Activated CD4-positive, CD25-positive, alpha-beta regulatory T cell treated with anti-CD3 and anti-CD28 coated beads, Interleukin-2, amount 50 U/mL, for 72 hours (primary cell): ENCODE measurements around the gene LGALS3BP.
"Not testable (repeated sequence)": the region's sequence is repeated elsewhere in the genome, so short reads cannot be mapped to it uniquely, and the experiment has no call there.

Experiments
- DNase-seq: peaks from one replicate; pipeline ENCODE4 v3.0.0; 2021

Gene LGALS3BP

DNA sequence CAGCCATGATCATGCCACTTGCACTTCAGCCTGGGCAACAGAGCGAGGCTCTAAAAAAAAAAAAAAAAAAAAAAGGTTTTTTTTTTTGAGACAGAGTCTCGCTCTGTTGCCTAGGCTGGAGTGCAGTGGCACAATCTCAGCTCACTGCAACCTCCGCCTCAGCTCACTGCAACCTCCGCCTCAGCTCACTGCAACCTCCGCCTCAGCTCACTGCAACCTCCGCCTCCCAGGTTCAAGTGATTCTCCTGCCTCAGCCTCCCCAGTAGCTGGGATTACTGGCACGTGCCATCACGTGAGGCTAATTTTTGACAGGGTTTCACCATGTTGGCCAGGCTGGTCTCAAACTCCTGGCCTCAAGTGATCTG, 16.8 kb downstream of the LGALS3BP start:
- not testable (repeated sequence) for DNase-seq

DNA sequence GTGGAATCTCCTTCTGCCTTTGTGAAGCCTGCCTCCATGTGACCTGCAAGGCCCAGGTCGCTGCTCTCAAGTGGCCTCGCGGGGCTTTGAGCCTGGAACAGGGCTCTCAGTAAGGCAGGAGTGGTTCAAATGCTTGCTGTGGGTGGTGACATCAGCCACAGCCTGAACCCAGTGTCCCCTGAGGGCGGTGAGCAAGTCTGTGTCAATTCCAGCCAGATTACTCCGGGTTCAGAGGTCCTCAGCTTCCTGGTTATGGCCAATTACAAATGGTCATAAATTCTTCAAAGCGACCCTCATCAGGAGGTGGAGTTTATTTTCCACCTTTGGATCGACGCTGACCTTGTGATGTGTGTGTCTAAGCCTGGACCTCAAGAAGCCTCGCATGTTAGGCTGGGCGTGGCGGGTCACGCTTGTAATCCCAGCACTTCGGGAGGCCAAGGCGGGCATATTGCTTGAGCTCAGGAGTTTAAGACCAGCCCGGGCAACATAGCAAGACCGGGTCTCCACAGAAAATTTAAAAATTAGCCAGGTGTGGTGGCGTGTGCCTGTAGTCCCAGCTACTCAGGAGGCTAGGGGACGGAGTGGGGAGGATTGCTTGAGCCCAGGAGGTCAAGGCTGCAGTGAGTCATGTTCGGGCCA, 17.3 kb downstream of the LGALS3BP start:
- DNase-seq, result no peak

DNA sequence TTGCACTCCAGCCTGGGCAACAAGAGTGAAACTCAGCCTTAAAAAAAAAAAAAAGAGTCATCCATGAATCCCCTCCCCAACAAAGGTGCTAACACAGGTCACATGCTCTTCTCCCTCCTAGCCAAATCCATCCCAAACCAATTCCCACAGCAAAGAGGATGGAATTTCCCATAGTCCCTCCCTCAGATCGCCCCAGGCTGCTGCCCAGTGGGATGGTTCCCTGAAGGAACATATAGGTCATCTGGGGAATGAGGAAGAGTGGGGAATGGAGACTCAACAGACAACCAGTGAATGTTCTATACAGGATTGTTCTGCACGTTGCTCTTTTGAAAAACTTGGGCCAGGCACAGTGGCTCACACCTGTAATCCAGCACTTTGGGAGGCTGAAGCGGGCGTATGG, 18.2 kb downstream of the LGALS3BP start:
- no peak for DNase-seq

DNA sequence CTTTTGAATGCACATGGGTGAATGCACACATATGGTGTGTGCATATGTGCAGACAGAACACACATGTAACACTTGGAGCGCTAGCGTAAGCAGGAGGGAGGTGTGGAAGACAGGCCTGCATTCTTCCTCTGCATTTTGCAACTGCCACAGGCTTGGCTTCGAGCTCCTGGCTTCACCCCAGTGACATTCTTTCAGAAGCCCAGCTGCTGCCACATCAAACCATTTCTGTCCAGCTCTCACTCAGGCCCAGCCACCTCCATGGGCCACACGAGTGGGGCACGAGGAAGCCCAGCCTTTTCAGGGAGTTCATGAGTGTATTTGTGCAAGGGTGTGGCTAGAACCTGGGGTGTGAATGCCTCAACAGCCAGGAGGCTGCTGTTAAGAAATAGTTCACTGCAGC, 18.8 kb downstream of the LGALS3BP start:
- DNase-seq, result no peak

DNA sequence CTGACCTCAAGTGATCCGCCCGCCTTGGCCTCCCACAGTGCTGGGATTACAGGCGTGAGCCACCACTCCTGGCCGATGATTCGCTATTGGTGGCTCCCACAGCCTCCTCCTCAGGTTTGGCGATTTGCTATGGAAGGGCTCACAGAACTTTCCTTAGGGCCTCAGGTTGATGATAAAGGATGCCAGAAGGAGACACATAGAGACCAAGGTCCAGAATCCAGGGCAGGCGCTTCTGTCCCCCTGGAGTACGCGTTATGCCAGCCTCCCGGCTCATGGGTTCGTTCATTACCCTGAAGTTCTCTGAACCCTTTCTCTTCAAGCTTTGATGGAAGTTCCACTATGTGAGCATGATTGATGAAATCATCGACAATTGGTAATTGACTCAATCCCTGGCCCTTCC, 19.9 kb downstream of the LGALS3BP start:
- no peak for DNase-seq

DNA sequence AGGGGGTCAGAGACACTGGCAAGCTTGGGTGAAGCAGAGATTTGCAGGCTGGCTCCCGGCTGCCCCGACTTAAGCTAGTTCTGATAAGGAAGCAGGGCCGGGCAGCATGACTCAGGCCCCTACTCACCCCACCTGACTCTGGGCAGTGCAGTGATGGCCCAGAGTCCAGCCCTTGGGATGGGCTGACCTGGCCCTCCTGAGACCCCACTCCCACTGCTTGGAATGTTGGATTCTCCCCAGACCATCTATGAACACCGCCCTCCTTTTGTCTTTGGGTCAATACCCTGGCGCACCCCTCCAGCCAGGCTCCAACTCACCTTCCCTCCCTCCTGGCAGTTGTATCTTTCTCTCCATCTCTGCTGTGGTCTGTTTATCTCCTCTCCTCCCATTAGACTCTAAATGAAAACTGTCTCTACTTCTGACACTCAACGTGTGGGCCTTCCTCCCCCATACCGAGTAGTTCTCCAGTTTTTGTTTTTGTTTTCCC, 21.0 kb downstream of the LGALS3BP start:
- no peak for DNase-seq

DNA sequence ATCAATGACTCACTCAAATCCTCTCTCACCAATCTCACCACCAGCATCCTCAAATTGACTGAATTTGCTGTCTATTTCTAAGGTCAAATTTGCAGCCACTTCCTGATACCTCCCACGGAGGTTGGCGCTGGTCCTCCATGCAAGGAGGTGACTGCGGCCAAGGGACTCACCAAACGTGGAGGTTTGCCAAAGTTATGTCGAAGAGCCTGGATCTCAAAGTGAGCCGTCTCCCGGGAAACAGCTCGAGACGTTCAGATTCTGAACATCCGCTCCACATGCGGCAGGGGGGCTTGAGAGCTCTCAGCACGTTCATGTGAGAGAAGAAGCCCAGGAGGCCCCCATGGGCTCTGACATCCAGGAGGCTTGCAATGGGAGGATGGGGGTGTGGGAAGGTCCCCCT, 22.6 kb downstream of the LGALS3BP start:
- DNase-seq, result no peak

DNA sequence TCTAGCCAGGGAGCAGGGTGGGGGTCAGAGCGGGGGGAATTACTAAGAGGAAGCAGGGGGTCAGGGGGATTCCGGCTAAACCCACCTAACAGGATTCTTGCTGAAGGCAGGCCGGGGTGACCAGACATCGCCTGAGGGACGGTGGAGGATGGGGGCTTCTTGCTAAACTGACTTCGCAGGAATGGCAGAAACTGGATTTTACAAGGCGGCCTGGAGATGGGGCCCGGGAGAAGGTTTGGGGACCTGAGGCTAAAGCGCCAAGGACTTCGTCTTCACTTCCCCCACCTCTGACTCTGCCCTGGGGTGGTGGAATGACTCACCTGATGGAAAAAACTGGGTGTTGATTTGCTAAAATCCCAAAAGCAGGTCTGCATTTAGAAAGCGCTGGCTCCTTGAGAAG, 23.5 kb downstream of the LGALS3BP start:
- no peak for DNase-seq

DNA sequence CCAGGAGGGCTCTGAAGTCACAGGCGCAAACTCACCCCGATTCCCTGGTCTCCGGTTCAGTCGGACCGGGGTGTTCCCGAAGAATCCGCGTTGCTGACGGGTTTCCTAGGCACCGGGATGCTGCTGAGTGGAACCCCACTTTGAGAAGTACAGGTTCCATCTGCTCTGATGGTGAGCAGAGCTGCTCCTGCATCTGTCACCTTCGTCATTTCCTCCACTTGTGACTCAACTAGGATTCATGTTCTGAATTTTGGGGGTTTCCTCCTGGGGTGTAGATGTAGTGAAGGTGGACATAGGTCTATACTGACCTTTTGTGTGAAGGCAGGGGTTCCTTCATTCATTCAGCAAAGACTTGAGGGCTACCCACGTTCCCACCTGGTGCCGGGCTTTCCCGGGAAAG, 25.0 kb downstream of the LGALS3BP start:
- no peak for DNase-seq

DNA sequence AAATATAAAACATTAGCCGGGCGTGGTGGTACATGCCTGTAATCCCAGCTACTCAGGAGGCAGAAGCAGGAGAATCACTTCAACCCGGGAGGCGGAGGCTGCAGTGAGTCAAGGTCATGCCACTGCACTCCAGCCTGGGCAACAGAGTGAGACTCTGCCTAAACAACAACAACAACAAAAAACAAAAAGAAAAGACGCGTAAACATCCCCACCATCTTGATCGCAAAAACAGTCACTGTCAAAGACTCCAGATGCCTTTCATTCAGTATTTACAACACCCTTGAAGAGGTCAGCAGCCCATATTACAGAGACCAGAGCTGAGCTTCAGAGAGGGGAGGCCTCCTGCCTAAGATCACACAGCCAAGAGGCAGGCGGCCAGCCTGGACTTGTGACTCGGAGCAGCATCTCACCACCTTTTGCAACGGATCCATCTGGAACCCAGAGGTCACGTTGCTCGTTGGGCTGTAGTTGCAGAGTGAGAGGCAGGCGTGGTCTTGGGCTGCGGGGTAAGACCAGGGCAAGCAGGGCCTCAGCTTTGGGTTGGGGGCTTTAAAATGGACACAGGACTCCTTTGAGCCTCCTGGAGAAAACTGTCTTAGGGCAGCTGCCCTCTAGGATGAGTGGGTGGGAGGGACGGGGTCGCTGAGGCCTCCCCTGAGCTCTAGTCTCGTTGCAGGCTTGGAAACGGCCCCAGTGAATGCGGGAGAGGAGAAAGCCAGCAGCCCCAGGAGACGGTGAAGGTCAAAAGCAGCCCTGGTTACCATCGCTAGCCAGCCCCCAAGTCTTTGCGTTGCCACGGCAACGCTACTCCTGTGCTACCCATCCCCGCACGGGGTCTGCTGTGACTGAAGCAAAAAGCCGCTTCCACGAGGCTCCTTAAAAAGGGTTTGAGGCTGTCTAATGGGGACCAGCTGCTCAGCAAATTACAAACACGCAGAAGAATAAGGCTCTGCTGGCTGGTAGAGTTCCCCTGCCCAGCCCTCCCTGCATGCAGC, 26.1 kb downstream of the LGALS3BP start:
- DNase-seq, result no peak

DNA sequence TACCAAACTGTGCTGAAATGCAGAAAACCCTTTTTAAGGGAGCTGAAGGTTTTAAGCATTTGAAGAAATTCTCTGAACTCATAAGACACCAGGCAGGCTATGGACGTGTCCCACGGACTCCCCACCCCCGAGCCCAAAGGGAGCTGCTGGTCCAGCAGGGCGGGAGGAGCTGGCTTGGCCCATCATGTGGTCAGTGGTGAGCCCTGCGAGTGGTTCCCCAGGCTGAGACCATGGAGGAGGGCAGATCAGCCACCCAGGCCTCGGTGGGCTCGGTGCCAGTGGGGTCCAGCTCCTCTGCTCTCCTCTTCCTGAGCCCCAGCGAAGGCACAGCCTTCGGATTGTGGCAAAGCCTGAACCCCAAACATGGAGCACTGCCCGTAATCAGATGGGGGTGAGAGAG, 27.0 kb downstream of the LGALS3BP start:
- no peak for DNase-seq

DNA sequence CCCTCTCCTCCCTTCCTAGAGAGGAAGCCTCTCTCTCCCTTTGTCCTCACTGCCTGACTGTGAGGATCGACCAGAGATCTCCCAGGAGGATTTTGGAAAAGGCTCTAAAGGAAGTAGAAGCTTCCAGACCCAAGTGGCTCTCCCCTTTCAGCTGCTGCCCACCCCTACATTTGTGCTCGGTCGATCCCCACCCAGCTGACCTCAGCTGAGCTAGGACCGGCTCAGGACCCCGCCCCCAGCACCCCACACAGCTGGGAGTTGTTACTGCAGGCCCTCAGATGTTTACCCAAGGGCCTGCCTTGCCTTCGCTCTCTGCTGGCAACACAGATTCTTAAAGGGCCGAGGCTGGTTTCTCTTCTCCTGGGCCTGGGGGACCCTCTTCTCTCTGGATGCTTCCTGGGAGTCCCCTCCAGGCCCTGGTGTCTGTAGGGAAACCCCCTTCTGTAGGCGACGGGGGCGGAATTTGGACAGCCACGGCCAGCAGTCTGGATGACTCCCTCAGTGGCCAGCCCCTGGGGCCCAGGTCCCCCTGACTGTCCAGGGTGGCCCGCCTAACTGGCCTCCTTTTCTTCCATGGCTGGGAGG, 27.7 kb downstream of the LGALS3BP start:
- DNase-seq, result no peak

DNA sequence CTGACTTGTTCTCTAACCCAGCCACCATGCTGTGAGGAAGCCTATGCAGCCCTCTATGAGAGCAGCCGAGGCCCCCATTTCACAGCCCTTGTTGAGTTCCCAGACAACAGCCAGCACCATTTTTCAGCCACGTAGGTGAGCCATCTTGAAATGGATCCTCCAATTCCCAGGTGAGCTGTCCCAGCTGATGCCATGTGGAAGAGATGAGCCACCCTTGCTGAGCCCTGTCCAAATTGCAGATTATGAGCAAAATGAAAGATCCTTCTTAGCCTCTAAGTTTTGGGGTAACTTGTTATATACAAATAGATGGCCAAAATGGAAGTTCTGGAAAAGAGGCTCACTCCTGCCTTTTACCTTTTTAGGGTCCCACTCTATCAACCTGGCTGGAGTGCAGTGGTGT, 28.9 kb downstream of the LGALS3BP start:
- no peak for DNase-seq

DNA sequence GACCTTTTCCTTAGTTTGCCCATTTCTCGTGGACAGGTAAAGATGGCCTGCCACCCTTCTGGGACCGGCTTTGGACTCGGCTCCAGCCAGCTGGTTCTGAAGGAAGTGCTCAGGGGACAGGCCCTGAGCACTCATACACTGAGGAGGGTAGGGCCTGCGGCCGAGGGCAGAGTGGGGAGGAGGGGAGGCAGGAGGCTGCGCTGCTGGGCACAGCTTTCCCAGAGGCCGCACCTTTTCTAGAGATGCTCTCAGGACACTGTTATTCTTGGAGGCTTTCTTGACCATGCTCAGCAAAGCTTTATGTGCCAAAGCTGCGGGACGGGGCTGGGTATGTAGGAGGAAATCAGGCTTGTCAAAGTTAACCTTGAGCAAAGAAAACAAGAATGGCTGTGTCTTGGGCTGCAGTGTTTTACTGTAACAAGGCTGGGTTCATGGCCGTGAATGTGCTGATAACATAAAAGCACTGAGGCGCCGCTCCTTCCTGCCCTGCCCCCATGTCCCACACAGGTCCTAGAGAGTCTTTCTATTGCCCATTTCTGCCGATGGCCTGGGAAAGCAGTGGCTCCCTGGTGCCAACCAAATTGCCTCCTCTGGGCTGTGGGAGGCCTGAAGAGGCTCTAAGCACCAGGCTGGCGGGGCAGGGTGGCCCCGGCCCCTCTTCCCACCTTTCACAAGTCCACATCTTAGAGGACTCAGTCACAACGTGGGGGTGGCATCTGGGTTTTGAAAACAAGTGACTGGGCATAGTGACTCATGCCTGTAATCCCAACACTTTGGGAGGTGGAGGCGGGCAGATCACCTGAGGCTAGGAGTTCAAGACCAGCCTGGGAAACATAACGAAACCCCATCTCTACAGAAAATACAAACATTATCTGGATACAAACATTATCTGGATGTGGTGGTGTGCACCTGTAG, 32.2 kb downstream of the LGALS3BP start:
- DNase-seq, result no peak

DNA sequence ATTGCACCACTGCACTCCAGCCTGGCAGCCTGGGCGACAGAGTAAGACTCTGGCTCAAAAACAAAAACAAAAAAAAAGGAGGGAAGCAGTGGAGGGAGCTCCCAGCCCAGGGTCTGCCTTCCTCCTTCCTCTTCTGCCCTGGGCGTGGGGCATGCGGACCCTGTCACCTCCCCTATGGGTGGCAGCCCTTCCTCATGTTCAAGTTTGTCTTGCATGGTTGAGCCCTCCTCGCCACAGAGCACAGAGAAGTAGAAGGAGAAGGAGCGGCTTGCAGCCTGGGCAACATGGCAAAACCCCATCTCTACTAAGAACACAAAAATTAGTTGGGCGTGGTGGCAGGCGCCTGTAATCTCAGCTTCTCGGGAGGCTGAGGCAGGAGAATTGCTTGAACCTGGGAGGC, 33.1 kb downstream of the LGALS3BP start:
- no peak for DNase-seq

DNA sequence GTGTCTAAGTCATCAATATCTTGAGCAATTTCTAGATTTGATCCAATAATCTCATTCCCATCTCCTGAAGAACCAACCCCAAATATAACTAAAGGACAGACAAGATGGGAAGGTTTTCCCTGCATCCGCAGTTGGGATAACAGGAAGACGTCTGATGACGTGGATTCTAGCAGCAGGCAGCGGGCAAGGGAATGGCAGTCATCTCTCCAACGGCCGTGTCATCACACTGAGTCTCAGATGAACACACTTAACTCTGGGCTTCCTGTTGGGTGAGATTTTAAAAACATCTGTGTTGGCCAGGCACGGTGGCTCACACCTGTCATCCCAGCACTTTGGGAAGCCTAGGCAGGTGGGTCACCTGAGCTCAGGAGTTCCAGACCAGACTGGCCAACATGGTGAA, 33.6 kb downstream of the LGALS3BP start:
- no peak for DNase-seq

DNA sequence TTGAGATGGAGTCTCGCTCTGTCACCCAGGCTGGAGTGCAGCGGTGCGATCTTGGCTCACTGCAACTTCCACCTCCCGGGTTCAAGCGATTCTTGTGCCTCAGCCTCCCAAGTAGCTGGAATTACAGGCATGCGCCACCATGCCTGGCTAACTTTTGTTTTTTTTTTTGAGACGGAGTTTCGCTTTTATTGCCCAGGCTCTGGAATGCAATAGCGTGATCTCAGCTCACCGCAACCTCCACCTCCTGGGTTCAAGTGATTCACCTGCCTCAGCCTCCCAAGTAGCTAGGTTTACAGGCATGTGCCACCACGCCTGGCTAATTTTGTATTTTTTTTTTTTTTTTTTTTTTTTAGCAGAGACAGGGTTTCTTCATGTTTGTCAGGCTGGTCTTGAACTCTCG, 34.3 kb downstream of the LGALS3BP start:
- DNase-seq, result not testable (repeated sequence)

DNA sequence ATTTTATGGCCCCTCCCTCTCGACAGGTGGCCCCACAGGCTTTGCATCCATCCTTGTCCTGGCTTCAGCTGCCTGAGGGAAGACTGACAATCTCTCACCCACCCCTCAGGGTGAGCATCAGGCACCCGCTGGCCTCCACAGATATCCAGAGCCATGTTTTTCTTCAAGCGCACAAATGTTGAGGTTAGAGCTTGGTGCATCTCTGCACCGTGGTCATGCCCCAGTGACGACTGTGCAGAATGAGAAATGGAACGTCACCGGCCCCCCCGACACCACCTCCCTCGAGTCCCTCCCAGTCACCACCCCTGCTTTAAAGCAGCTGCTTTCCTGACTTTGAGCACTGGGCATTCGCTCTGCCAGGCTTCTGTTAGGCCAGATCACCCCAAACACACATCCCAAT, 34.8 kb downstream of the LGALS3BP start:
- DNase-seq, result no peak

DNA sequence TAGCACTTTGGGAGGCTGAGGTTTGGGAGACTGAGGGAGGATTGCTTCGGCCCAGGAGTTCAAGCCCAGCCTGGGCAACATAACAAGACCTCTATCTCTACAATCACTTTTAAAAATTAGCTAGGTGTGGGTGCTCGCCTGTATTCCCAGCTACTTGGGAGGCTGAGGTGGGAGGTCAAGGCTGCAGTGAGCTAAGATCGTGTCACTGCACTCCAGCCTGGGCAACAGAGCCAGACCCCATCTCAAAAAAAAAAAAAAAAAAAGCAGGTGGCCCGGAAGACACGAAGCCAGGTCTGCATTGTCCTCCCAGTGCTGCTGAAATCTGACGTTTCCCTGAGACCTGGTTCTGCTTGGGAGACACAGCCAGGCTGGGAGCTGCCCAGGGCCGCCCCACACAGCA, 35.7 kb downstream of the LGALS3BP start:
- DNase-seq, result no peak

DNA sequence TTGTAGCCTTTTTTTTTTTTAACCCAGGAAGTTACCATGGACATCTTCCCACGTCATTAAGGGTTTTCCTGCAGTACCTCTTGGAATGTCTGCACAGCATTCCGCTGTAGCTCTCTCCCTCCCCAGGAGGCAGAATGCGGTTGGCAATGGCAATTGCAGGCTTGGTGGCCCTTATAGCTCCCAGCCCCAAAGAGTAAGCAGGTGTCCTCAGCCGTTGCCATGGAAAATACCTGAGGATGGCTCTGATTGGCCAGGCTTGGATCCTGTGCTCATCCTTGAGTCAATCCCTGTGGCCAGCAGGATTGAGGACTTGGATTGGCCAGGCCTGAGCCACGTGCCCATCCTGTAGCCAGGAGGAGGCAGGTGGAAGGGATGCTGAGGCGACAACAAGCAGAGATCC, 39.0 kb downstream of the LGALS3BP start:
- no peak for DNase-seq

DNA sequence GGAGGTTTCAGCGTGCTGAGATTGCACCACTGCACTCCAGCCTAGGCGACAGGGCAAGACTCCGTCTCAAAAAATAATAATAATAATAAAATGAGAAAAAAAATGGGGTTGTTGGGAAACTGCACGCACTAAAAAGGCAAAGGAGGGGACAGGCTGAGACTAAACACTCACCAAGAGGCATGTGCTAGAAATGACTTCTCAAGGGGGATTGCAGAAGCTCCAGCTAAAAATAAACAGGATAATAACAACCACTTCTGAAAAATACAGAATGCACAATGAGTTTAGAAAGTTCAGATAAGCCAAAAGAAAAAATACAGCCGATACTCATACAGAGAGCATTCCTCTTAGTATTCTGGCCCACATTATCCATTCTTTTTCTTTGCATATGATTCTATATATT, 39.5 kb downstream of the LGALS3BP start:
- no peak for DNase-seq

DNA sequence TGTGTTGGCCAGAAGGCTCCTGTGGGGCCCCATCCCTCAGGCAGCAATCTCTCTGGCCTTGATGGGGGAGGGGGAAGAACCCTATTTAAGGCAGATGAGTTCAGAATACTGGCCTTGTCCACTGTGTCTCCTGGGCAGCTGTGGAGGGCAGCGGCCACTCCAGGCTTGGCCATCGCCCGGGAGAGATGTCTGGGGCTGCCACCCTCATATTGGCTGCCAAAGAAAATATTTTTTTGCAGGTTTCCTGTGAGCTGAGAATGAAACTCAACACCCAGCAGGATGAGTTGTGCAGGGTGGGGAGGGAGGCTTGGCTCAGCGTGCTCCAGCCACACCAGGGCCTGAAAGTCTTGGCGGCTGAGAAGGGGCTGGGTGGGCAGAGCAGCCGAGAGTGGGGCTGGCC, 40.1 kb downstream of the LGALS3BP start:
- no peak for DNase-seq

DNA sequence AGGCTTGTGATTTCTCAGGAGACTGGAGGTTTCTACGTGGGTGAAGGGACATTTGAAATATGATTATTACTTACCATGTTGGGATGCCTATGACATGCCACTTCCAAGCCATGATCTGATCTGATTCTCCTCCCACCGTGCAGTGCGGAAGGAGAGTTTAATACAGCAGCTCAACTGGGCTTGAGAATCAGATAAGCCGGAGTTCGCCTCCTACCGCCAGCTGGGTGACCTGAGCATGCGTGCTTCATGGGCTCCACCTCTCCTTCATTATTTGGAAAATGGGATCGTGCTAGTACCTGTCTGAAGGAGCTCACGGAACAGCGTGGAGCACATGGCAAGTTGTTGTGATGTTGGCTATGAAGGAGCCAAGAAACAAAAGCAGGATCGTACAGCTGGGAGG, 42.2 kb downstream of the LGALS3BP start:
- no peak for DNase-seq
